IMR-90 (cell line): ENCODE results near the gene FLOT2. TPM values are rescaled to one million over a fixed set of nuclear protein-coding genes. Genes with fewer than 3 reads are reported as not detected.

Experiments used
- ATAC-seq: fragments of 200-7000 bp; cut with Tn5 transposase; 2 replicates; pipeline ENCODE4 v1.9.1; 2020; ENCODE audit warnings: low read depth, mild to moderate bottlenecking, moderate library complexity
- BruUV-seq: library from RNA; stranded (reverse); fragments of 400-500 nt; replicated peaks from 2 replicates; lab custom pipeline; 2021; lab: Mats Ljungman, UMichigan
- CTCF ChIA-PET: fragments of 300-600 bp; formaldehyde crosslinking; extraction: SDS; loops from one replicate; lab custom pipeline; 2021; ENCODE audit warnings: antibody characterized with exemption; lab: Yijun Ruan, JAX
- POLR2A ChIA-PET: fragments of 300-600 bp; sonication (Branson Sonifier 250); formaldehyde crosslinking; loops from one replicate; lab custom pipeline; 2022; ENCODE audit warnings: antibody characterized with exemption; ENCODE audit not compliant: unreplicated experiment; lab: Charles Lee
- DNase-seq: peaks from one replicate; pipeline ENCODE4 v3.0.0; 2013
- H2AFZ ChIP-seq: replicated peaks from 2 replicates; pipeline ENCODE3; 2013; ENCODE audit warnings: low read length, mild to moderate bottlenecking; ENCODE audit not compliant: poor library complexity
- H2AK5ac ChIP-seq: 2 replicates; pipeline ENCODE4 v1.6.1; 2013; ENCODE audit warnings: low read depth, low read length, inconsistent platforms
- H2AK9ac ChIP-seq: replicated peaks from 2 replicates; pipeline ENCODE3; 2013; ENCODE audit warnings: mild to moderate bottlenecking, low read depth, low read length, moderate library complexity; ENCODE audit not compliant: poor library complexity
- H2BK120ac ChIP-seq: 2 replicates; pipeline ENCODE4 v1.6.1; 2013; ENCODE audit warnings: low read depth, low read length, inconsistent platforms
- H2BK15ac ChIP-seq: 3 replicates; pipeline ENCODE4 v1.6.1; 2013; ENCODE audit warnings: low read depth, low read length, inconsistent platforms
- H2BK20ac ChIP-seq: 2 replicates; pipeline ENCODE4 v1.6.1; 2013; ENCODE audit warnings: low read depth, mild to moderate bottlenecking, inconsistent platforms, low read length, moderate library complexity
- H2BK5ac ChIP-seq: 2 replicates; pipeline ENCODE4 v1.6.1; 2013; ENCODE audit warnings: mild to moderate bottlenecking, low read depth, low read length, inconsistent platforms; ENCODE audit not compliant: poor library complexity, severe bottlenecking
- H3K14ac ChIP-seq: replicated peaks from 2 replicates; pipeline ENCODE4 v1.6.1; 2013; ENCODE audit warnings: low read depth, low read length, inconsistent platforms
- H3K18ac ChIP-seq: 2 replicates; pipeline ENCODE4 v1.6.1; 2013; ENCODE audit warnings: low read depth, low read length, control low read depth
- H3K23ac ChIP-seq: 2 replicates; pipeline ENCODE4 v1.6.1; 2013; ENCODE audit warnings: low read depth, low read length, inconsistent platforms
- H3K27ac ChIP-seq: 2 replicates; pipeline ENCODE4 v1.5.1; 2013; ENCODE audit warnings: mild to moderate bottlenecking, control low read depth, low read length; ENCODE audit not compliant: insufficient read depth
- H3K27me3 ChIP-seq: 2 replicates; pipeline ENCODE4 v1.6.1; 2013; ENCODE audit warnings: low read length; ENCODE audit not compliant: control insufficient read depth, insufficient read depth
- H3K36me3 ChIP-seq: 2 replicates; pipeline ENCODE4 v1.6.1; 2013; ENCODE audit warnings: low read length, mixed read lengths; ENCODE audit not compliant: control insufficient read depth, insufficient read depth
- H3K4ac ChIP-seq: 2 replicates; pipeline ENCODE4 v1.6.1; 2013; ENCODE audit warnings: low read depth, low read length, inconsistent platforms
- H3K4me1 ChIP-seq: 2 replicates; pipeline ENCODE4 v1.6.1; 2013; ENCODE audit warnings: low read length, mixed read lengths; ENCODE audit not compliant: control insufficient read depth, insufficient read depth
- H3K4me2 ChIP-seq: 2 replicates; pipeline ENCODE4 v1.6.1; 2013; ENCODE audit warnings: low read depth, mild to moderate bottlenecking, control low read depth, low read length, moderate library complexity
- H3K4me3 ChIP-seq: 2 replicates; pipeline ENCODE4 v1.5.1; 2013; ENCODE audit warnings: low read depth, mild to moderate bottlenecking, control low read depth, low read length, moderate library complexity; ENCODE audit not compliant: insufficient read depth
- H3K56ac ChIP-seq: 2 replicates; pipeline ENCODE4 v1.6.1; 2013; ENCODE audit warnings: low read length, inconsistent platforms; ENCODE audit not compliant: insufficient read depth; ENCODE audit errors: extremely low read depth
- H3K79me1 ChIP-seq, 2 experiments: 2 replicates each; pipeline ENCODE4 v1.6.1; 2013; ENCODE audit warnings: low read length in 2 of 2, inconsistent platforms in 1 of 2, low read depth in 1 of 2
- H3K9ac ChIP-seq: 2 replicates; pipeline ENCODE4 v1.6.1; 2013; ENCODE audit warnings: low read depth, low read length, control low read depth
- H3K9me1 ChIP-seq: 2 replicates; pipeline ENCODE4 v1.6.1; 2013; ENCODE audit warnings: low read length, inconsistent platforms; ENCODE audit not compliant: insufficient read depth
- H3K9me3 ChIP-seq: 2 replicates; pipeline ENCODE4 v1.6.1; 2013; ENCODE audit warnings: low read length; ENCODE audit not compliant: control insufficient read depth, insufficient read depth
- H4K20me1 ChIP-seq: 2 replicates; pipeline ENCODE4 v1.6.1; 2013; ENCODE audit warnings: low read length, inconsistent platforms; ENCODE audit not compliant: insufficient read depth
- H4K5ac ChIP-seq: 2 replicates; pipeline ENCODE4 v1.6.1; 2013; ENCODE audit warnings: mild to moderate bottlenecking, low read depth, low read length, control low read depth
- H4K8ac ChIP-seq, 2 experiments: 2 replicates each; pipeline ENCODE4 v1.6.1; 2013; ENCODE audit warnings: low read depth in 2 of 2, low read length in 2 of 2, control low read depth in 1 of 2, inconsistent platforms in 1 of 2
- H4K91ac ChIP-seq: 2 replicates; pipeline ENCODE4 v1.6.1; 2013; ENCODE audit warnings: low read depth, low read length, inconsistent platforms; ENCODE audit not compliant: insufficient read depth
- BHLHE40 ChIP-seq: fragments of 150-350 bp; IDR thresholded peaks from 2 replicates; pipeline ENCODE4 v1.6.1; 2016; ENCODE audit warnings: mild to moderate bottlenecking, low read depth, low read length
- CEBPB ChIP-seq: IDR thresholded peaks from 2 replicates; pipeline ENCODE4 v1.6.1; 2012; ENCODE audit warnings: low read depth, low read length, improper control_type of control experiment
- CHD1 ChIP-seq: IDR thresholded peaks from 2 replicates; pipeline ENCODE4 v1.6.1; 2012; ENCODE audit warnings: low read depth, low read length, improper control_type of control experiment
- CTCF ChIP-seq: conservative IDR thresholded peaks from 2 replicates; pipeline ENCODE4 v1.5.1; 2012; ENCODE audit warnings: mild to moderate bottlenecking, low read depth, low read length, improper control_type of control experiment
- ELK1 ChIP-seq: fragments of 150-350 bp; IDR thresholded peaks from 2 replicates; pipeline ENCODE4 v1.6.1; 2016; ENCODE audit warnings: low read depth, mild to moderate bottlenecking, low read length, moderate library complexity, borderline replicate concordance
- FOS ChIP-seq: fragments of 150-350 bp; IDR thresholded peaks from 2 replicates; pipeline ENCODE4 v1.6.1; 2016; ENCODE audit warnings: low read depth, low read length
- MAFK ChIP-seq: IDR thresholded peaks from 2 replicates; pipeline ENCODE4 v1.6.1; 2012; ENCODE audit warnings: low read depth, low read length, improper control_type of control experiment
- MAZ ChIP-seq: IDR thresholded peaks from 2 replicates; pipeline ENCODE4 v1.6.1; 2012; ENCODE audit warnings: low read depth, mild to moderate bottlenecking, low read length, improper control_type of control experiment, moderate library complexity, borderline replicate concordance
- MXI1 ChIP-seq: IDR thresholded peaks from 2 replicates; pipeline ENCODE4 v1.6.1; 2012; ENCODE audit warnings: low read depth, mild to moderate bottlenecking, low read length, moderate library complexity, borderline replicate concordance
- NFE2L2 ChIP-seq: fragments of 150-350 bp; IDR thresholded peaks from 2 replicates; pipeline ENCODE4 v1.6.1; 2016; ENCODE audit warnings: low read depth, mild to moderate bottlenecking, low read length
- POLR2A ChIP-seq: IDR thresholded peaks from 2 replicates; pipeline ENCODE4 v1.6.1; 2012; ENCODE audit warnings: mild to moderate bottlenecking, low read depth, low read length
- RAD21 ChIP-seq: IDR thresholded peaks from 2 replicates; pipeline ENCODE4 v1.6.1; 2012; ENCODE audit warnings: low read length, improper control_type of control experiment
- RCOR1 ChIP-seq: IDR thresholded peaks from 2 replicates; pipeline ENCODE4 v1.6.1; 2012; ENCODE audit warnings: mild to moderate bottlenecking, low read length, improper control_type of control experiment; ENCODE audit not compliant: insufficient replicate concordance
- RFX5 ChIP-seq: IDR thresholded peaks from 2 replicates; pipeline ENCODE4 v1.8.0; 2012; ENCODE audit warnings: low read depth, mild to moderate bottlenecking, low read length, moderate library complexity
- SMC3 ChIP-seq: fragments of 150-350 bp; IDR thresholded peaks from 2 replicates; pipeline ENCODE4 v1.6.1; 2016; ENCODE audit warnings: low read depth, mild to moderate bottlenecking, antibody characterized with exemption, low read length, moderate library complexity
- USF2 ChIP-seq: fragments of 150-350 bp; IDR thresholded peaks from 2 replicates; pipeline ENCODE4 v1.6.1; 2017; ENCODE audit warnings: mild to moderate bottlenecking, antibody characterized with exemption, low read length, low read depth
- WGBS, 2 experiments: methylation state at CpG; one replicate each; pipeline versions ENCODE4 v1.1.5 to v1.1.7; 2013; ENCODE audit warnings: missing lambda C conversion rate in 2 of 2; ENCODE audit not compliant: insufficient read length in 1 of 2; ENCODE audit errors: extremely low coverage in 2 of 2; 5-methylcytosine and 5-hydroxymethylcytosine counted together
- dilution Hi-C: fragments of 300-500 bp; cut with HindIII; formaldehyde crosslinking; loops from one replicate; pipeline ENCODE4 v1.14.3; 2018; ENCODE audit warnings: low sequenced_read_pairs; ENCODE audit not compliant: unreplicated experiment
- in situ Hi-C: fragments of 300-500 bp; cut with MboI; formaldehyde crosslinking; loops from 3 replicates; pipeline ENCODE4 v1.14.3; 2019; ENCODE audit warnings: low sequenced_read_pairs, inconsistent platforms, mixed read lengths
- intact Hi-C: fragments of 100-400 bp; cut with micrococcal nuclease; formaldehyde crosslinking; loops from 2 replicates; pipeline ENCODE4 v1.10.0; 2022
- polyA plus RNA-seq, 3 experiments: library from polyadenylated mRNA; depleted of rRNA; stranded (reverse); fragments of >200 nt; gene quantifications; 2 replicates each; pipeline ENCODE4 v1.2.3, GENCODE V29; 2012; ENCODE audit warnings: low replicate concordance in 1 of 3
- total RNA-seq: library from RNA; depleted of rRNA; stranded (reverse); fragments of >200 nt; gene quantifications from 2 replicates; pipeline ENCODE4 v1.2.3, GENCODE V29; 2012

Gene FLOT2
- total and polyA plus RNA-seq, 2 of the 4 experiments (the other 2 are of a cell fraction): 19.7 to 67.9 TPM

- Histone ChIP-seq H2AK5ac (no peak overlapping the region), H4K5ac (no peak overlapping the region), H4K8ac (peak overlapping the region; percentile 89 to 97; a peak in 2 of 4 replicates), H3K4me3 (peak overlapping the region; percentile 88), H2BK120ac (no peak overlapping the region), H3K27me3 (no peaks in the 10 kb centered on the region), H3K56ac (0 out of 2 replicates have a peak overlapping the region, but pooled peaks have one; percentile 13), H3K14ac (peak overlapping the region; percentile 96), H2AFZ (peak overlapping the region; percentile 97), H3K4me1 (no peaks in the 10 kb centered on the region), H3K18ac (no peak overlapping the region), H3K4ac (peak overlapping the region; percentile 89), H3K23ac (peak overlapping the region; percentile 90), H3K36me3 (no peaks in the 10 kb centered on the region), H3K9me1 (peaks cover 8% of the 10 kb centered on the region), H2BK20ac (no peak overlapping the region), H2BK15ac (no peak overlapping the region), H3K9ac (peak overlapping the region; percentile 88), H3K4me2 (peak overlapping the region; percentile 86), H3K9me3 (no peaks in the 10 kb centered on the region), H3K27ac (peak overlapping the region; percentile 80), H2BK5ac (peak overlapping the region; percentile 75), H4K20me1 (peaks cover 9% of the 10 kb centered on the region), H4K91ac (no peak overlapping the region), H2AK9ac (peak overlapping the region; percentile 91), H3K79me1 (peaks cover 8 to 41% of the 10 kb centered on the region in 2 experiments)
- CTCF ChIA-PET: interaction anchor here (0.6 to 2.0 kb wide), 3 partner anchors 9 to 78 kb away, joined by 3 to 7 read pairs (median 4); no protein-coding TSS in a partner anchor
- DNase-seq (no peak), ATAC-seq (peak; percentile 4)
- TF ChIP-seq FOS (no peak), RFX5 (no peak), MAFK (no peak), CEBPB (no peak), RAD21 (no peak), CHD1 (no peak), BHLHE40 (no peak), ELK1 (no peak), POLR2A (no peak), MXI1 (no peak), MAZ (no peak), RCOR1 (no peak), SMC3 (no peak), USF2 (no peak), CTCF (no peak), NFE2L2 (no peak)
- dilution Hi-C loops (no loop called here), in situ Hi-C loops (no loop called here), intact Hi-C loops (no loop called here)
- POLR2A ChIA-PET: interaction anchor here (0.6 to 0.7 kb wide), 4 partner anchors 10 to 122 kb away, joined by 3 read pairs; no protein-coding TSS in a partner anchor
- no TSS peak for BruUV-seq
- 0% methylated on average over 2 of the region's 6 CpGs; no CpG with 5 or more reads in 1 of the 2 experiments for WGBS, 2 experiments
Measured at GRCh38 chr17:28841901-28842281, 55.6 kb downstream of the FLOT2 start.
